ENCODE results near the gene NUTM2F. TPM values are rescaled to one million over a fixed set of nuclear protein-coding genes. Genes with fewer than 3 reads are reported as not detected.
"Not testable (repeated sequence)": the region's sequence is repeated elsewhere in the genome, so short reads cannot be mapped to it uniquely, and the experiment has no call there.

The NUTM2F gene
- total RNA-seq = not detected

- ATAC-seq = not testable (repeated sequence)
Observed at GRCh38 chr9:94328544-94328943, at the start of gene NUTM2F. Gene NUTM2F (minus strand): TSS chr9:94328644. CDS start chr9:94328623, 21 bp downstream.

DNA sequence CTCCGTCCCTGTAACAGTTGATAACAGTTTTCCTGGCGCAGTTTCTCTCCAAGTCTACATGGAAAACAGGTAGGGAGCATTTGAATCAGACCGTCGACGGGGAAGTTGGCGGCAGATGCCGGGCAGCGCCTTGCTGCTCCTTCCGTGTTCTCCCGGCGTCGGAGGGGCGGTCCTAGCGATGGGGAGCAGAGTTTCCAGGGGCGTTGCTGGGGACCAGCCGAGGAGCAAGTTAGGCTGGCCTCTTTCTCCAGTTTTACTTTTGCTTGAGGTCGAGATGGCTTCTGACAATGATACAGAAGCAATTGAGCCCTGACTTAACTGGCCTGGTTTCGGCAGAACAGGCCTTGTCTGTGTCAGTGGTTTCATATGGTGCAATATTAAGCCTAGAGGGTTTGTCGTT lies 46.8 kb upstream of the NUTM2F start:
- H3K4me1 Mint-ChIP-seq (ENCODE audit: low read depth); POLR2A ChIA-PET; H3K27me3 Mint-ChIP-seq (ENCODE audit: low read depth); H3K9me3 Mint-ChIP-seq (ENCODE audit: insufficient read depth); H3K36me3 Mint-ChIP-seq (ENCODE audit: low read depth); CTCF ChIA-PET: not testable (repeated sequence)
- Mint-ChIP-seq H3K27ac (peak overlapping the region; percentile 92), H3K4me3 (peak overlapping the region; percentile 87)
- DNase-seq = peak; percentile 29
- peak; percentile 66 for ATAC-seq

More at GRCh38 chr9:94328544-94328943, at the start of gene NUTM2F:
- H3K27ac Mint-ChIP-seq; H3K4me3 Mint-ChIP-seq; H3K4me1 Mint-ChIP-seq (ENCODE audit: low read depth); H3K27me3 Mint-ChIP-seq (ENCODE audit: low read depth); DNase-seq; H3K9me3 Mint-ChIP-seq (ENCODE audit: insufficient read depth); H3K36me3 Mint-ChIP-seq (ENCODE audit: low read depth); POLR2A ChIA-PET; CTCF ChIA-PET: not testable (repeated sequence)

- H3K9me3 Mint-ChIP-seq (ENCODE audit: insufficient read depth); CTCF ChIA-PET; H3K27me3 Mint-ChIP-seq (ENCODE audit: low read depth); H3K4me1 Mint-ChIP-seq (ENCODE audit: low read depth); H3K36me3 Mint-ChIP-seq (ENCODE audit: low read depth): not testable (repeated sequence)
- peak overlapping the region; percentile 92 for H3K27ac Mint-ChIP-seq
- DNase-seq = peak; percentile 92
- H3K4me3 Mint-ChIP-seq = peak overlapping the region; percentile 87
- peak; percentile 95 for ATAC-seq
- POLR2A ChIA-PET = interaction anchor here (0.8 kb wide), 1 partner anchor 115 kb away, joined by 3 read pairs; the partner anchor contains the start of gene ZNF169
Observed at GRCh38 chr9:94374176-94375056, 46.0 kb upstream of the NUTM2F start.

DNA sequence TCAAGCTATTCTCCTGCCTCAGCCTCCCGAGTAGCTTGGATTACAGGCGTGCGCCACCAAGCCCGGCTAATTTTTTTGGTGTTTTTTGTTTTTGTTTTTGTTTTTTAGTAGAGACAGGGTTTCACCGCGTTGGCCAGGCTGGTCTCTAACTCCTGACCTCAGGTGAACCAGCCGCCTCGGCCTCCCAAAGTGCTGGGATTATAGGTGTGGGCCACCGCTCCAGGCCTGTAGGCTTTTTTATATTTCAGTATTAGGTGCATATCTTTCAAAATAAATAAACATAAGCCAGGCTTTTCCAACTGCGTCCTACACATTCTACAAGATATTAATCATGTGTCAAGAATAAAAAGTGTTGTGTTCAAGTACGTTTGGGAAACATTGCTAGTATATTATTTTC lies 45.3 kb upstream of the NUTM2F start:
- H3K4me1 Mint-ChIP-seq (ENCODE audit: low read depth); DNase-seq; H3K27me3 Mint-ChIP-seq (ENCODE audit: low read depth); CTCF ChIA-PET; H3K9me3 Mint-ChIP-seq (ENCODE audit: insufficient read depth); H3K36me3 Mint-ChIP-seq (ENCODE audit: low read depth); ATAC-seq: not testable (repeated sequence)
- POLR2A ChIA-PET = interaction anchor here (0.8 kb wide), 1 partner anchor 115 kb away, joined by 3 read pairs; the partner anchor contains the start of gene ZNF169
- peak overlapping the region; percentile 83 for H3K27ac Mint-ChIP-seq
- peak overlapping the region; percentile 76 for H3K4me3 Mint-ChIP-seq

DNA sequence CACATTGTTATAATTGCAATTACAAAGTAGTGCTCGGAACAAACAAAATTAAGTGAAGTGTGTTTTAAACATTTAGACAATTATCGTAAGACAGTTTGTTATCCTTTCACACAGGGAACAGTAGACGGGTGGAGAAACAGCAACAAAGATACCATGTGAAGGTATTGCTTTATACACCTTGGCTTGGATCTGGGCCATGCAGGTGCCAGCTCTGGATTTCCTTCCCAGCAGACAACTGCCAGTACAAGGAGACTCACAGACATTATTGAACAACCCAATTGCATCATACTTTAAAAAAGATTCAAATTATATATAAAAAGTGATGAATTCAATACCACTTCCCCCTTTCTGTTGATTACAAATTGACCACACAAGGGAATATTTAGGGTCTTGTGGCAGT lies 41.8 kb upstream of the NUTM2F start:
- H3K36me3 Mint-ChIP-seq (ENCODE audit: low read depth); ATAC-seq; H3K4me1 Mint-ChIP-seq (ENCODE audit: low read depth); H3K27me3 Mint-ChIP-seq (ENCODE audit: low read depth); H3K4me3 Mint-ChIP-seq; CTCF ChIA-PET; DNase-seq; H3K27ac Mint-ChIP-seq; H3K9me3 Mint-ChIP-seq (ENCODE audit: insufficient read depth); POLR2A ChIA-PET: not testable (repeated sequence)

GRCh38 chr9:94364093-94364614 lies 35.7 kb upstream of the NUTM2F start:
- H3K27ac Mint-ChIP-seq = not testable (repeated sequence)

DNA sequence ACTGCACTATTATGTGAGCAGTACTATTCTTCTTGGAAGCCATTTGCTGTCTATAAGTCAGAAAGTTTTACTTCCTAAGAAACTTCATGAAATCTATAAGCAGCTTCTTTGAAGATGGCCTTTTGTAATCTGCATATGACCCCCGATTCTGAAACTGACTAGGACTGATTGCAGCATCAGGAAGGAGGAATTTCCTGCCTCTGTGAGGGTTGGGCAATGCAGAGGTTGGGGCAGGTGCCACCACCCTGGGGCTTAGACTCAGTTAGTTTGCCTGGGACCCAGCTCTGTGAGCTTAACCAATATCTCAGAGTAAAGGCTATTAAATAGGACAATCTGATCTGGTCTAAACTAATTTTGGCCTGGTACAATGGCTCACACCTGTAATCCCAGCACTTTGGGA lies 28.7 kb upstream of the NUTM2F start:
- H3K36me3 Mint-ChIP-seq (ENCODE audit: low read depth); POLR2A ChIA-PET; DNase-seq; H3K9me3 Mint-ChIP-seq (ENCODE audit: insufficient read depth); CTCF ChIA-PET; H3K27me3 Mint-ChIP-seq (ENCODE audit: low read depth); ATAC-seq; H3K4me3 Mint-ChIP-seq; H3K27ac Mint-ChIP-seq; H3K4me1 Mint-ChIP-seq (ENCODE audit: low read depth): not testable (repeated sequence)

More at GRCh38 chr9:94364093-94364614, 35.7 kb upstream of the NUTM2F start:
- H3K36me3 Mint-ChIP-seq (ENCODE audit: low read depth); H3K27me3 Mint-ChIP-seq (ENCODE audit: low read depth); DNase-seq; POLR2A ChIA-PET; CTCF ChIA-PET; H3K4me1 Mint-ChIP-seq (ENCODE audit: low read depth); H3K4me3 Mint-ChIP-seq; H3K9me3 Mint-ChIP-seq (ENCODE audit: insufficient read depth); ATAC-seq: not testable (repeated sequence)

DNA sequence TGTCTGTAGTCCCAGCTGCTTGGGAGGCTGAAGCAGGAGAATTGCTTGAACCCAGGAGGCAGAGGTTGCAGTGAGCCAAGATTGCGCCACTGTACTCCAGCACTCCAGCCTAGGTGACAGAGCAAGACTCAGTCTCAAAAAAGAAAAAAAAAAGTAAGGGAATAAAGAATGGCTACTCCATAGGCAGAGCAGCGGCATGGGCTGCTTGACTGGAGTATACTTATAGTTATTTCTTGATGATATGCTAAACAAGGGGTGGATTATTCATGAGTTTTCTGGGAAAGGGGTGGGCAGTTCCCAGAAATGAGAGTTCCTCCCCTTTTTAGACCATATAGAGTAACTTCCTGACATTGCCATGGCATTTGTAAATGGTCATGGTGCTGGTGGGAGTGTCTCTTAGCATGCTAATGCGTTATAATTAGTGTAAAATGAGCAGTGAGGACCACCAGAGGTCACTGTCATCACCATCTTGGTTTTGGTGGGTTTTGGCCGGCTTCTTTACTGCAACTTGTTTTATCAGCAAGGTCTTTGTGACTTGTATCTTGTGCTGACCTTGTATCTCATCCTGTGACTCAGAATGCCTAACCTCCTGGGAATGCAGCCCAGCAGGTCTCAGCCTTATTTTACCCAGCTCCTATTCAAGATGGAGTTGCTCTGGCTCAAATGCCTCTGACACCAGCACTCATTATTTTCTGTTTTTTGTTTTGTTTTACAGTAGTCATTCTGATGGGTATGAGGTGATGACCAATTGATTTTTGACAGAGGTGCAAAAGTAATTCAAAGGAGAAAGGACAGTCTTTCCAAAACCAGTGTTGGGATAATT lies 23.7 kb upstream of the NUTM2F start:
- H3K4me3 Mint-ChIP-seq; ATAC-seq; H3K4me1 Mint-ChIP-seq (ENCODE audit: low read depth); POLR2A ChIA-PET; H3K27me3 Mint-ChIP-seq (ENCODE audit: low read depth); DNase-seq; H3K9me3 Mint-ChIP-seq (ENCODE audit: insufficient read depth); CTCF ChIA-PET; H3K36me3 Mint-ChIP-seq (ENCODE audit: low read depth); H3K27ac Mint-ChIP-seq: not testable (repeated sequence)

GRCh38 chr9:94348754-94349153 lies 20.3 kb upstream of the NUTM2F start:
- H3K27ac Mint-ChIP-seq; H3K4me1 Mint-ChIP-seq (ENCODE audit: low read depth); DNase-seq; ATAC-seq; H3K9me3 Mint-ChIP-seq (ENCODE audit: insufficient read depth); H3K4me3 Mint-ChIP-seq; POLR2A ChIA-PET; CTCF ChIA-PET; H3K27me3 Mint-ChIP-seq (ENCODE audit: low read depth); H3K36me3 Mint-ChIP-seq (ENCODE audit: low read depth): not testable (repeated sequence)

- POLR2A ChIA-PET; CTCF ChIA-PET; H3K9me3 Mint-ChIP-seq (ENCODE audit: insufficient read depth); DNase-seq; H3K4me1 Mint-ChIP-seq (ENCODE audit: low read depth); H3K27ac Mint-ChIP-seq; H3K36me3 Mint-ChIP-seq (ENCODE audit: low read depth); H3K4me3 Mint-ChIP-seq; H3K27me3 Mint-ChIP-seq (ENCODE audit: low read depth); ATAC-seq: not testable (repeated sequence)
Observed at GRCh38 chr9:94347451-94347850, 19.0 kb upstream of the NUTM2F start.

GRCh38 chr9:94341703-94342102 lies 13.3 kb upstream of the NUTM2F start:
- H3K27ac Mint-ChIP-seq; H3K4me3 Mint-ChIP-seq; DNase-seq; H3K27me3 Mint-ChIP-seq (ENCODE audit: low read depth); CTCF ChIA-PET; H3K36me3 Mint-ChIP-seq (ENCODE audit: low read depth); ATAC-seq; H3K9me3 Mint-ChIP-seq (ENCODE audit: insufficient read depth); H3K4me1 Mint-ChIP-seq (ENCODE audit: low read depth); POLR2A ChIA-PET: not testable (repeated sequence)

DNA sequence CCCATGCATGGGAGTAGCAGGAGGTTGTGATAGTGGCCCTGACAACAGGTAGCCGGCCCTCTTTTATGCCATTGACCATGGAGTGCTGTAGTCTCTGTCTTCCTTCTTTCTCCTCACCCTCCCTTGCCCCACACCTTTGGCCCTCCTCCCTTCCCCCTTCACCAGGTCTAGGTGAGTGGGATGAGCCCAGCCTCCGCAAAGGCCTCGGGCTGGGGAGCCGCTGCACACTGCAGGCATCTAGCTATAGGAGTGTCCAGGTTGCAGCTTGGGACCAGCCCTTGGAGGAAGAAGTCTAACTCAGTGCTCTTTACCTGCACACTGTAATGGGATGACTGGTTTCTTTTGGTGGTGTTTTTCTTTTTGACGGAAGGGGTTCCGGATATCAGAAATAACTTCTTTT lies 12.3 kb upstream of the NUTM2F start:
- not testable (repeated sequence) for H3K27ac Mint-ChIP-seq

More for the DNA sequence above, 12.3 kb upstream of the NUTM2F start:
- H3K4me3 Mint-ChIP-seq; CTCF ChIA-PET; H3K9me3 Mint-ChIP-seq (ENCODE audit: insufficient read depth); H3K27me3 Mint-ChIP-seq (ENCODE audit: low read depth); H3K36me3 Mint-ChIP-seq (ENCODE audit: low read depth); H3K4me1 Mint-ChIP-seq (ENCODE audit: low read depth); ATAC-seq; DNase-seq: not testable (repeated sequence)
- POLR2A ChIA-PET = interaction anchor here (0.6 kb wide), 1 partner anchor 162 kb away, joined by 4 read pairs; no protein-coding TSS in a partner anchor
